NB4 (cell line): ENCODE results near the gene RPL13.

Source experiments
- DNase-seq: peaks from one replicate; pipeline ENCODE4 v3.0.0; 2010; ENCODE audit warnings: low read depth
- H3K4me3 ChIP-seq: one replicate; pipeline ENCODE4 v1.5.1; 2011; ENCODE audit warnings: mild to moderate bottlenecking, low read depth, low read length, moderate library complexity
- MYC ChIP-seq: IDR thresholded peaks from 2 replicates; pipeline ENCODE4 v1.6.1; 2011; ENCODE audit warnings: low read depth, low read length
- POLR2A ChIP-seq: IDR thresholded peaks from 2 replicates; pipeline ENCODE4 v1.6.1; 2011; ENCODE audit warnings: mild to moderate bottlenecking; ENCODE audit not compliant: insufficient read length; ENCODE audit errors: extremely low read depth
- TF ChIP-seq, protein P1 (sequence below): IDR thresholded peaks from one replicate; pipeline ENCODE4 v1.5.1; 2012; ENCODE audit warnings: low read depth, low read length
- TF ChIP-seq, protein P2 (sequence below): IDR thresholded peaks from 2 replicates; pipeline ENCODE4 v1.6.1; 2011; ENCODE audit warnings: low read depth, low read length

Gene RPL13

DNA sequence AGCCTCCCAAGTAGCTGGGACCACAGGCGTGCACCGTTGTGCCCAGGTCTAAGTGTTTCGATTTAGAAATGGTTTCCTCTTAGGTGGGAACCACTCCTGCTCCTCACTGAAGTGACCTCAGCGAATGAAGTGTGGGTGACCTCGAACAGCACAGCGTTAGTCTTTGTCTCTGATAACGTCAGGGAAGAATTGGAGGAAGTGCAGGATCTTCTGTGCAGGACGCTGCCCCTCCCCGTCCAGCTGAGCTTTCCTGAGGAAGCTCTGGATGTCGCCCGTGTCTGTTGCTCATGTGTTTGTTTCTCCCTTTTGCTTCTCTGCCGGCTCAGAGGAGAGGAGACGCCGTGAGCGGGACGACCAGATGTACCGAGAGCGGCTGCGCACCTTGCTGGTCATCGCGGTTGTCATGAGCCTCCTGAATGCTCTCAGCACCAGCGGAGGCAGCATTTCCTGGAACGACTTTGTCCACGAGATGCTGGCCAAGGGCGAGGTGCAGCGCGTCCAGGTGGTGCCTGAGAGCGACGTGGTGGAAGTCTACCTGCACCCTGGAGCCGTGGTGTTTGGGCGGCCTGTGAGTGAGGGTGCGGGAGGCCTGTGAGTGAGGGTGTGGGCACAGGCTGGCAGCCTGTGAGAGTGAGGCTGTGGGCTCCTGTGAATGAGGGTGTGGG, 36.7 kb upstream of the RPL13 start:
- no peak for TF ChIP-seq MYC
- TF ChIP-seq, protein P1, sequence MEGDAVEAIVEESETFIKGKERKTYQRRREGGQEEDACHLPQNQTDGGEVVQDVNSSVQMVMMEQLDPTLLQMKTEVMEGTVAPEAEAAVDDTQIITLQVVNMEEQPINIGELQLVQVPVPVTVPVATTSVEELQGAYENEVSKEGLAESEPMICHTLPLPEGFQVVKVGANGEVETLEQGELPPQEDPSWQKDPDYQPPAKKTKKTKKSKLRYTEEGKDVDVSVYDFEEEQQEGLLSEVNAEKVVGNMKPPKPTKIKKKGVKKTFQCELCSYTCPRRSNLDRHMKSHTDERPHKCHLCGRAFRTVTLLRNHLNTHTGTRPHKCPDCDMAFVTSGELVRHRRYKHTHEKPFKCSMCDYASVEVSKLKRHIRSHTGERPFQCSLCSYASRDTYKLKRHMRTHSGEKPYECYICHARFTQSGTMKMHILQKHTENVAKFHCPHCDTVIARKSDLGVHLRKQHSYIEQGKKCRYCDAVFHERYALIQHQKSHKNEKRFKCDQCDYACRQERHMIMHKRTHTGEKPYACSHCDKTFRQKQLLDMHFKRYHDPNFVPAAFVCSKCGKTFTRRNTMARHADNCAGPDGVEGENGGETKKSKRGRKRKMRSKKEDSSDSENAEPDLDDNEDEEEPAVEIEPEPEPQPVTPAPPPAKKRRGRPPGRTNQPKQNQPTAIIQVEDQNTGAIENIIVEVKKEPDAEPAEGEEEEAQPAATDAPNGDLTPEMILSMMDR, result no peak
- TF ChIP-seq, protein P2, sequence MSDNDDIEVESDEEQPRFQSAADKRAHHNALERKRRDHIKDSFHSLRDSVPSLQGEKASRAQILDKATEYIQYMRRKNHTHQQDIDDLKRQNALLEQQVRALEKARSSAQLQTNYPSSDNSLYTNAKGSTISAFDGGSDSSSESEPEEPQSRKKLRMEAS, result no peak
- no peak for DNase-seq
- H3K4me3 ChIP-seq, result no peak overlapping the region

DNA sequence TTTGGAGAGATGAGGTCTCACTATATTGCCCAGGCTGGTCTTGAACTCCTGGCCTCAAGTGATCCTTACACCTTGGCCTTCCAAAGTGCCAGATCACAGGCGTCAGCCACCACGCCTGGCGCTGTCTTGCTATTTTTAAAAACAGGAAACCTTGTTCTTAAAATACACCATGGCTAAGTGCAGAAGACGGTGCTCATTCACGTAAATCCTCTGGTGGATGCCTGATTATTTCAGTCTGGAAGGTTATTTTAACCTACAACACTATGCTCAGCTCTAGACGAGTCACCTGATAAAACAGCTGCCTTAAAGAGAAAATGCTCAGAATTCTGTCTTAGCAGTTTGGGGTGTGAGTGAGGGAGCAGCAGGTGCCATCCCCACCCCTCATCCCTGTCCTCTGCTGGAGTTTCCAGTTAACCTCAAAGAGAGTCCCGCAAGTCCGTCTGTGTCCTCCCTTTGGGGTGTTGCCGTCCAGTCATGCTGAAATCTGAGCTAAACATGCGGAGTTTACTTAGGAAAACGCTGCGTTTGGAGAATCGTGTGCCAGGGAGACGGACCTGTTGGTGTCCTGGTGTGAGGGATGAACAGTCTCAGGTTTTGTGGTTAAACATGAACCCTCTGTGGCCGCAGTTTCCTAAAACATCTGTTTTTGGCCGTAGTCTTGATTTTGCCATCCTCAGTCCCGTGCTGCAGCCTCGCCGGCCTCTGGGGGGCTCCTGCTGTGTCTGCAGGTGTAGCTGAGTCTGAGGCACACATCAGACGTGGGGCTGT, 35.2 kb upstream of the RPL13 start:
- no peak overlapping the region for H3K4me3 ChIP-seq
- no peak for DNase-seq
- TF ChIP-seq MYC (no peak), POLR2A (no peak)
- TF ChIP-seq, protein P1, result no peak
- TF ChIP-seq, protein P2, result no peak

DNA sequence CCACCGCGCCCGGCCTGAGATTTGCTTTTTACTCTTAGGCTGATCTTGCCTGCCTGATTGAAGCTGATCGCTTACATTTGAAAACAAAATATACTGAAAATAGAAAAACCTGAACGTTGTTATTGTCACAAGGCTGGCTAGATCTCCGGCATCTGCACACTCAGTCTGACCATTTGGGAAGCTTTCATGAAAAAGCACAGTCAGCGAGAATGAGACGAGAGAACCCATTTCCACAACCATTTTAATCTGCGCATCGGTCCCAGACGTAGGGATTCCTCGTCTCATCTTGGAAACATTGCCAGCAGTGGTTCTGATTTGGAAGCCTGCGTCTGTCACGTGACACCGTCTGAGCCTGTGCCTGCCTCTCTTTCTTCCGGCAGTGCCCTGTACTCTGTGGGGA, 31.4 kb upstream of the RPL13 start:
- H3K4me3 ChIP-seq, result no peak overlapping the region
- DNase-seq, result no peak
- TF ChIP-seq POLR2A, result no peak
- TF ChIP-seq, protein P2, result no peak
- TF ChIP-seq, protein P1, result no peak
- TF ChIP-seq MYC, result no peak

DNA sequence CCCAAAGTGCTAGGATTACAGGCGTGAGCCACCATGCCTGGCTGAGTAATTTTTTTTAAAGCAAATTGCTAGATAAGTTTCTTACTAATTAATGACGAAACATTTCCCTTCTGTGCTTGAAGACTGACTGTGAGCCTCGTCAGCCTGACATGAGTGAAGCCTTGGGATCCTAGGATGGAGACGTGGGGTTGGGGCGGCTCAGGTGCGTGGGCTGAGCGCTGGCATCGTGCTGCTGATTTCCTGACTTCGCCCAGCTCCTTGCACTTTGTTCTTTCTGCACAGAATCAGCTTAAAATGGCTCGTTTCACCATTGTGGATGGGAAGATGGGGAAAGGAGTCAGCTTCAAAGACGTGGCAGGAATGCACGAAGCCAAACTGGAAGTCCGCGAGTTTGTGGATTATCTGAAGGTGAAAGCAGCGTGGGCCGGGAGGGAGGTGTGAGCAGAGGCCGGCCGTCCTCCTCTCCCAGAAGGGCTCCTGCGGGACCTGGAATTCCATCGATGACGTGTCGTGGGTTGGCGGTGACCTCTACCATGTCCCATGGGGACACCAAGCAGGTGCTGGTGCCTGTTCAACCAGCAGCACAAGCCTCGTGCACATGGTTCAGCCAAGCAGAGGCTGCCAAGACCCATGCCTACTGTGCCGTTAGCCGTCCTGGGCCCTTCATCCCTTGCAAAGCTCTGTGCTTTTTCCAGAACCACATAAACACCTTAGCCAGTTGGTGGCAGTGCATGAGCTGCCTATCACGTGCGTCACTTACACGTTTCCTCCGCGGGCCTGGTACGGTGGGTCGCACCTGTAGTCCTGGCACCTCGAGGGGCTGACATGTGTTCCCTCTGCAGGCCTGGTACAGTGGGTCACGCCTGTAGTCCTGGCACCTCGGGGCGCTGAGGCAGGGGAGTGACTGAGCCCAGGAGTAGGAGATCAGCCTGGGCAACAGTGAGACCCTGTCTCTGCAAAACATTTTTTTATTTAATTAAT, 29.8 kb upstream of the RPL13 start:
- DNase-seq, result no peak
- TF ChIP-seq, protein P2, result no peak
- TF ChIP-seq MYC, result no peak
- TF ChIP-seq POLR2A, result no peak
- TF ChIP-seq, protein P1, result no peak

DNA sequence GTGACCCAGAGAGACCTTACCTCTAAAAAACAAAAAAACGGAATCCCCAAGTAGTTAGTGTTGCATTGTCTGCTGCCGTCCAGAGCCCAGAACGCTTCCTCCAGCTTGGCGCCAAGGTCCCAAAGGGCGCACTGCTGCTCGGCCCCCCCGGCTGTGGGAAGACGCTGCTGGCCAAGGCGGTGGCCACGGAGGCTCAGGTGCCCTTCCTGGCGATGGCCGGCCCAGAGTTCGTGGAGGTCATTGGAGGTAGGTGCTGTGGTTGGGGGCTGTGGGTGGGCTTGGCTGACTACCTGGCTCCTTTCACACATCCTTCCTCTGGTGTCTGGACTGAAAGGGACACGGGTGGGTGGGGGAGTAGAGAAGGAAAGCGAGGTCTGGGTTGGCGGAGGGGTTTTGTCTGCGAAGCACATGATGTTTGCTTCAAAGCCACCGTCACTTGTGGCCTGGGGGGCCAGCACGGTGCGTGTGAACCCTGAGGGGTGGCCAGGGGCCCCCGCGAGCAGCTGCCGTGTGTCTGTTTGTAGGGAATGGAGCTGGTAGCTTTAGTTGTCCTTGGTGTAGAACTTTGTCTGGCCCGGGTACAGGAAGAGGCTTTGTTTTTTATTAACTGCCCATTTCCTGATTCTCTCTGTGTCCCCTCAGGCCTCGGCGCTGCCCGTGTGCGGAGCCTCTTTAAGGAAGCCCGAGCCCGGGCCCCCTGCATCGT, 28.5 kb upstream of the RPL13 start:
- TF ChIP-seq, protein P1, result no peak
- TF ChIP-seq MYC (no peak), POLR2A (no peak)
- TF ChIP-seq, protein P2, result no peak
- no peak for DNase-seq
- no peak overlapping the region for H3K4me3 ChIP-seq

More for the DNA sequence above, 29.8 kb upstream of the RPL13 start:
- H3K4me3 ChIP-seq, result no peak overlapping the region
